HCT116 (cell line): ENCODE results near the gene STARD3. TPM values are rescaled to one million over a fixed set of nuclear protein-coding genes. Genes with fewer than 3 reads are reported as not detected.

ENCODE experiments used
- ATAC-seq: fragments of 200-7000 bp; cut with Tn5 transposase; 2 replicates; pipeline ENCODE4 v1.9.1; 2020; ENCODE audit warnings: mild to moderate bottlenecking, moderate library complexity
- BruUV-seq: library from RNA; stranded (reverse); fragments of 400-500 nt; replicated peaks from 2 replicates; lab custom pipeline; 2021; lab: Mats Ljungman, UMichigan
- CTCF ChIA-PET: fragments of 300-600 bp; sonication (Branson Sonifier 250); formaldehyde crosslinking; loops from one replicate; lab custom pipeline; 2021; ENCODE audit warnings: antibody characterized with exemption; lab: Charles Lee
- POLR2A ChIA-PET: fragments of 300-600, 350-600 bp; sonication (Branson Sonifier 250); formaldehyde crosslinking; loops from one replicate; lab custom pipeline; 2021; ENCODE audit warnings: antibody characterized with exemption; lab: Charles Lee
- RAD21 ChIA-PET, 2 experiments: fragments of 300-600 bp; sonication (Branson Sonifier 250); formaldehyde crosslinking; loops; one replicate each; lab custom pipeline; 2023; ENCODE audit warnings: low total read pairs in 2 of 2; ENCODE audit not compliant: uncharacterized antibody in 2 of 2, unreplicated experiment in 2 of 2, low non-redundant PET in 1 of 2; lab: Charles Lee
- DNase-seq: peaks from one replicate; pipeline ENCODE4 v3.0.0-alpha.2; 2010; ENCODE audit warnings: low read depth, low spot score
- H2AFZ ChIP-seq: fragments of 200-600 bp; shearing (Covaris generic), sonication (generic); 2 replicates; pipeline ENCODE4 v1.6.1; 2017; ENCODE audit warnings: low read depth, mixed run types, mixed read lengths, antibody characterized with exemption, low read length; ENCODE audit not compliant: poor library complexity, severe bottlenecking
- H3K27ac ChIP-seq: 2 replicates; pipeline ENCODE4 v1.5.1; 2012; ENCODE audit warnings: low read depth, low read length
- H3K27me3 ChIP-seq: fragments of 200-600 bp; sonication (generic); 2 replicates; pipeline ENCODE4 v1.6.1; 2016; ENCODE audit warnings: mixed run types, low read length, mixed read lengths; ENCODE audit not compliant: insufficient read depth
- H3K36me3 ChIP-seq, 2 experiments: fragments of 200-500 bp in 1 of 2; fragments of 200-600 bp in 1 of 2; sonication (Bioruptor generic) in 1 of 2; sonication (generic) in 1 of 2; 2 replicates each; pipeline versions ENCODE4 v1.5.1 to v1.6.1; 2014 to 2016; ENCODE audit warnings: low read length in 2 of 2, inconsistent platforms in 1 of 2, mixed read lengths in 1 of 2, mixed run types in 1 of 2; ENCODE audit not compliant: insufficient read depth in 2 of 2, control insufficient read depth in 1 of 2
- H3K4me1 ChIP-seq, 2 experiments: fragments of 200-600 bp in 1 of 2; sonication (generic) in 1 of 2; 2 replicates each; pipeline versions ENCODE4 v1.5.1 to v1.6.1; 2012 to 2017; ENCODE audit warnings: low read length in 2 of 2, inconsistent platforms in 1 of 2, mild to moderate bottlenecking in 1 of 2, mixed read lengths in 1 of 2, mixed run types in 1 of 2, moderate library complexity in 1 of 2; ENCODE audit not compliant: insufficient read depth in 2 of 2, control insufficient read depth in 1 of 2
- H3K4me2 ChIP-seq: fragments of 200-600 bp; sonication (generic); 2 replicates; pipeline ENCODE4 v1.6.1; 2017; ENCODE audit warnings: mixed run types, low read length, mixed read lengths
- H3K4me3 ChIP-seq, 2 experiments: fragments of 200-600 bp in 1 of 2; sonication (generic) in 1 of 2; replicated peaks in 1 of 2; 2 replicates each; pipeline ENCODE4 v1.5.1; 2011 to 2016; ENCODE audit warnings: low read length in 2 of 2, control low read depth in 1 of 2, low read depth in 1 of 2, mild to moderate bottlenecking in 1 of 2, mixed read lengths in 1 of 2, mixed run types in 1 of 2
- H3K79me2 ChIP-seq: fragments of 200-600 bp; sonication (generic); 2 replicates; pipeline ENCODE4 v1.6.1; 2017; ENCODE audit warnings: mild to moderate bottlenecking, mixed run types, low read length, moderate library complexity, mixed read lengths; ENCODE audit not compliant: insufficient read depth
- H3K9ac ChIP-seq: fragments of 200-600 bp; sonication (generic); 2 replicates; pipeline ENCODE4 v1.6.1; 2016; ENCODE audit warnings: low read length, mixed read lengths
- H3K9me2 ChIP-seq: fragments of 200-600 bp; sonication (generic), shearing (Covaris generic); 2 replicates; pipeline ENCODE4 v1.6.1; 2017; ENCODE audit warnings: mixed run types, mild to moderate bottlenecking, moderate library complexity; ENCODE audit not compliant: insufficient read depth
- H3K9me3 ChIP-seq, 2 experiments: fragments of 200-500 bp in 1 of 2; fragments of 200-600 bp in 1 of 2; sonication (Bioruptor generic) in 1 of 2; sonication (generic) in 1 of 2; 2 replicates each; pipeline ENCODE4 v1.6.1; 2014 to 2017; ENCODE audit warnings: low read length in 2 of 2, mixed read lengths in 2 of 2, inconsistent platforms in 1 of 2, low read depth in 1 of 2, mild to moderate bottlenecking in 1 of 2, mixed run types in 1 of 2, moderate library complexity in 1 of 2; ENCODE audit not compliant: control insufficient read depth in 1 of 2, insufficient read depth in 1 of 2
- H4K20me1 ChIP-seq: fragments of 200-600 bp; sonication (generic), shearing (Covaris generic); 2 replicates; pipeline ENCODE4 v1.6.1; 2017; ENCODE audit warnings: mixed run types, mild to moderate bottlenecking, moderate library complexity; ENCODE audit not compliant: insufficient read depth
- CEBPB ChIP-seq: IDR thresholded peaks from 2 replicates; pipeline ENCODE4 v1.6.1; 2012; ENCODE audit warnings: low read depth
- CTCF ChIP-seq, 3 experiments: fragments of 200-600 bp in 1 of 3; sonication (generic) in 1 of 3; IDR thresholded peaks in 2 of 3; conservative IDR thresholded peaks in 1 of 3; 2 replicates each; pipeline ENCODE4 v1.5.1; 2012 to 2017; ENCODE audit warnings: low read depth in 2 of 3, low read length in 2 of 3, antibody characterized with exemption in 1 of 3, borderline replicate concordance in 1 of 3, control low read depth in 1 of 3, mild to moderate bottlenecking in 1 of 3, mixed read lengths in 1 of 3, mixed run types in 1 of 3, moderate library complexity in 1 of 3; ENCODE audit not compliant: insufficient read depth in 1 of 3
- FOSL1 ChIP-seq: IDR thresholded peaks from 2 replicates; pipeline ENCODE4 v1.6.1; 2012; ENCODE audit warnings: low read depth
- RAD21 ChIP-seq: IDR thresholded peaks from 2 replicates; pipeline ENCODE4 v1.6.1; 2012; ENCODE audit warnings: low read depth, mild to moderate bottlenecking
- SIN3A ChIP-seq: IDR thresholded peaks from 2 replicates; pipeline ENCODE4 v1.6.1; 2012; ENCODE audit warnings: low read depth
- ZFX ChIP-seq: fragments of 450-650 bp; IDR thresholded peaks from 2 replicates; pipeline ENCODE4 v1.6.1; 2017
- intact Hi-C: fragments of 100-400 bp; cut with micrococcal nuclease; formaldehyde crosslinking; loops from 2 replicates; pipeline ENCODE4 v1.10.0; 2022
- total RNA-seq: library from RNA; stranded (reverse); gene quantifications from one replicate; pipeline ENCODE4 v1.2.1, GENCODE V29; 2021; ENCODE audit not compliant: unreplicated experiment

Gene STARD3
- total RNA-seq, 1 experiment from 2014 or later = 73.9 TPM

- ChIA-PET POLR2A (interaction anchor here (0.8 to 1.7 kb wide), 6 partner anchors 12 to 84 kb away, joined by 3 to 16 read pairs (median 6); partner anchors contain the start of gene PGAP3), CTCF (interaction anchor here (0.7 to 2.2 kb wide), 8 partner anchors 10 to 82 kb away, joined by 3 to 13 read pairs (median 3); partner anchors contain the start of gene MIEN1), RAD21 (interaction anchor here in 1 of 2 experiments (1.3 kb wide), 1 partner anchor 79 kb away, joined by 4 read pairs; no protein-coding TSS in a partner anchor)
- DNase-seq = no peak
- BruUV-seq = no TSS peak
- Histone ChIP-seq H3K9me3 (no peaks in the 10 kb centered on the region), H3K4me1 (peaks cover 25 to 50% of the 10 kb centered on the region in 2 experiments), H2AFZ (no peak overlapping the region), H3K79me2 (peaks cover 54% of the 10 kb centered on the region), H3K4me2 (peak overlapping the region; percentile 79), H3K4me3 (peak overlapping the region; percentile 76 to 88), H3K36me3 (no peaks in the 10 kb centered on the region), H3K9me2 (no peaks in the 10 kb centered on the region), H3K27me3 (no peaks in the 10 kb centered on the region), H3K27ac (peak overlapping the region; percentile 76), H4K20me1 (no peaks in the 10 kb centered on the region)
- intact Hi-C loops = no loop called here
- TF ChIP-seq RAD21 (no peak), ZFX (peak; percentile 67; the same call in 1 of the 2 replicates)
- TF ChIP-seq, all 23 proteins: peak for 1
- peak overlapping the region; percentile 91 for H3K9ac ChIP-seq
- peak; percentile 72 for ATAC-seq
Observed at GRCh38 chr17:39700148-39700987, 63.4 kb downstream of the STARD3 start.

- no peaks in the 10 kb centered on the region for H4K20me1 ChIP-seq
- POLR2A ChIA-PET = interaction anchor here (1.7 kb wide), 1 partner anchor 28 kb away, joined by 6 read pairs; no protein-coding TSS in a partner anchor
- H3K4me2 ChIP-seq = peak overlapping the region; percentile 79
- no peaks in the 10 kb centered on the region for H3K27me3 ChIP-seq
- H3K9ac ChIP-seq = peak overlapping the region; percentile 91
- CTCF ChIA-PET = interaction anchor here (1.0 to 2.2 kb wide), 3 partner anchors 29 to 83 kb away, joined by 3 to 13 read pairs (median 3); partner anchors contain the start of gene MIEN1
- ATAC-seq = no peak
- RAD21 ChIA-PET = no interaction called here
- no peaks in the 10 kb centered on the region for H3K9me2 ChIP-seq
- peak overlapping the region; percentile 76 to 88 for H3K4me3 ChIP-seq
- no peaks in the 10 kb centered on the region for H3K9me3 ChIP-seq
- H2AFZ ChIP-seq = no peak overlapping the region
- TF ChIP-seq FOSL1 = no peak
- TF ChIP-seq SIN3A = no peak
- TF ChIP-seq CEBPB = no peak
- no peak for TF ChIP-seq CTCF (IDR thresholded peaks at IDR 0.05 in 2 of 3, conservative IDR thresholded peaks at IDR 0.05 in 1 of 3; ENCODE audit: borderline replicate concordance in 1 of 3, insufficient read depth in 1 of 3, low read depth in 2 of 3, low read length in 2 of 3)
- intact Hi-C loops = no loop called here
- BruUV-seq = TSS peak; percentile 61
- H3K79me2 ChIP-seq = peaks cover 63% of the 10 kb centered on the region
- H3K27ac ChIP-seq = peak overlapping the region; percentile 76; the same call in 1 of the 2 replicates
- no peaks in the 10 kb centered on the region for H3K36me3 ChIP-seq
- DNase-seq = no peak
- H3K4me1 ChIP-seq = peaks cover 33 to 58% of the 10 kb centered on the region in 2 experiments
Observed at GRCh38 chr17:39701012-39701783, 64.3 kb downstream of the STARD3 start.
